ENCODE data around the gene EIF1AY.
"Not testable (repeated sequence)": the region's sequence is repeated elsewhere in the genome, so short reads cannot be mapped to it uniquely, and the experiment has no call there.

DNA sequence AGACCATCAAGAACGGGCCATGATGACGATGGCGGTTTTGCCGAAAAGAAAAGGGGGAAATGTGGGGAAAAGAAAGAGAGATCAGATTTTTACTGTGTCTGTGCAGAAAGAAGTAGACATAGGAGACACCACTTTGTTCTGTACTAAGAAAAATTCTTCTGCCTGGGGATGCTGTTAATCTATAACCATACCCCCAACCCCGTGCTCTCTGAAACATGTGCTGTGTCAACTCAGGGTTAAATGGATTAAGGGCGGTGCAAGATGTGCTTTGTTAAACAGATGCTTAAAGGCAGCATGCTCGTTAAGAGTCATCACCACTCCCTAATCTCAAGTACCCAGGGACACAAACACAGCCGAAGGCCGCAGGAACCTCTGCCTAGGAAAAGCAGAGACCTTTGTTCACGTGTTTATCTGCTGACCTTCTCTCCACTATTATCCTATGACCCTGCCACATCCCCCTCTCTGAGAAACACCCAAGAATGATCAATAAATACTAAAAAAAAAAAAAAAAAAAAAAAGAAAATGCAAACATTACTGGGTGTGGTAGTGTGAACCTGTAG is 22.7 kb upstream of the EIF1AY start:
- TF ChIP-seq, protein P1, sequence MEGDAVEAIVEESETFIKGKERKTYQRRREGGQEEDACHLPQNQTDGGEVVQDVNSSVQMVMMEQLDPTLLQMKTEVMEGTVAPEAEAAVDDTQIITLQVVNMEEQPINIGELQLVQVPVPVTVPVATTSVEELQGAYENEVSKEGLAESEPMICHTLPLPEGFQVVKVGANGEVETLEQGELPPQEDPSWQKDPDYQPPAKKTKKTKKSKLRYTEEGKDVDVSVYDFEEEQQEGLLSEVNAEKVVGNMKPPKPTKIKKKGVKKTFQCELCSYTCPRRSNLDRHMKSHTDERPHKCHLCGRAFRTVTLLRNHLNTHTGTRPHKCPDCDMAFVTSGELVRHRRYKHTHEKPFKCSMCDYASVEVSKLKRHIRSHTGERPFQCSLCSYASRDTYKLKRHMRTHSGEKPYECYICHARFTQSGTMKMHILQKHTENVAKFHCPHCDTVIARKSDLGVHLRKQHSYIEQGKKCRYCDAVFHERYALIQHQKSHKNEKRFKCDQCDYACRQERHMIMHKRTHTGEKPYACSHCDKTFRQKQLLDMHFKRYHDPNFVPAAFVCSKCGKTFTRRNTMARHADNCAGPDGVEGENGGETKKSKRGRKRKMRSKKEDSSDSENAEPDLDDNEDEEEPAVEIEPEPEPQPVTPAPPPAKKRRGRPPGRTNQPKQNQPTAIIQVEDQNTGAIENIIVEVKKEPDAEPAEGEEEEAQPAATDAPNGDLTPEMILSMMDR (IDR thresholded peaks at IDR 0.05) = not testable (repeated sequence)
- TF ChIP-seq POLR2A (IDR thresholded peaks at IDR 0.05) = not testable (repeated sequence)
